Tibial artery (tissue), 4 donors: ENCODE measurements around the gene VWA5A.
A peak's percentile ranks its signal among the peaks of the same experiment; 100 is the strongest.

Experiments used
- DNase-seq, 2 donors: peaks; one replicate each; pipeline ENCODE4 v3.0.0-alpha.2; 2019
- H3K27ac ChIP-seq, 2 donors: fragments of 200-600 bp; sonication (generic) in 1 of 2; 1 replicate in 1 of 2; 2 replicates in 1 of 2; pipeline ENCODE4 v1.5.1; 2018 to 2019; ENCODE audit warnings: mild to moderate bottlenecking in 1 of 2
- H3K27me3 ChIP-seq, 2 donors: fragments of 200-600 bp; sonication (generic) in 1 of 2; one replicate each; pipeline versions ENCODE4 v1.5.1 to v1.6.0; 2016 to 2019
- H3K36me3 ChIP-seq, 3 donors: fragments of 200-600 bp; sonication (generic) in 2 of 3; one replicate each; pipeline ENCODE4 v1.5.1; 2016 to 2019; ENCODE audit warnings: mild to moderate bottlenecking in 2 of 3
- H3K4me1 ChIP-seq, 4 donors: fragments of 200-600 bp; sonication (generic) in 2 of 4; 1 replicate in 3 of 4; 2 replicates in 1 of 4; pipeline ENCODE4 v1.5.1; 2016 to 2019
- H3K4me3 ChIP-seq, 2 donors: fragments of 200-600 bp; sonication (generic) in 1 of 2; 1 replicate in 1 of 2; 2 replicates in 1 of 2; pipeline ENCODE4 v1.5.1; 2018 to 2019; ENCODE audit warnings: mild to moderate bottlenecking in 2 of 2
- H3K9me3 ChIP-seq, 3 donors: fragments of 200-600 bp; sonication (generic) in 1 of 3; one replicate each; pipeline ENCODE4 v1.5.1; 2016 to 2019
- intact Hi-C: fragments of 100-400 bp; cut with DNase I; formaldehyde crosslinking; loops from one replicate; pipeline ENCODE4 v1.15.0; 2023; ENCODE audit warnings: low total_unique reads
- TF ChIP-seq, protein P1 (sequence below), 2 experiments: fragments of 200-600 bp in 1 of 2; fragments of 450-650 bp in 1 of 2; IDR thresholded peaks; one replicate each; pipeline ENCODE4 v1.5.1; 2017 to 2019; ENCODE audit warnings: antibody characterized with exemption in 2 of 2, mild to moderate bottlenecking in 1 of 2, moderate library complexity in 1 of 2

Gene VWA5A, protein sequence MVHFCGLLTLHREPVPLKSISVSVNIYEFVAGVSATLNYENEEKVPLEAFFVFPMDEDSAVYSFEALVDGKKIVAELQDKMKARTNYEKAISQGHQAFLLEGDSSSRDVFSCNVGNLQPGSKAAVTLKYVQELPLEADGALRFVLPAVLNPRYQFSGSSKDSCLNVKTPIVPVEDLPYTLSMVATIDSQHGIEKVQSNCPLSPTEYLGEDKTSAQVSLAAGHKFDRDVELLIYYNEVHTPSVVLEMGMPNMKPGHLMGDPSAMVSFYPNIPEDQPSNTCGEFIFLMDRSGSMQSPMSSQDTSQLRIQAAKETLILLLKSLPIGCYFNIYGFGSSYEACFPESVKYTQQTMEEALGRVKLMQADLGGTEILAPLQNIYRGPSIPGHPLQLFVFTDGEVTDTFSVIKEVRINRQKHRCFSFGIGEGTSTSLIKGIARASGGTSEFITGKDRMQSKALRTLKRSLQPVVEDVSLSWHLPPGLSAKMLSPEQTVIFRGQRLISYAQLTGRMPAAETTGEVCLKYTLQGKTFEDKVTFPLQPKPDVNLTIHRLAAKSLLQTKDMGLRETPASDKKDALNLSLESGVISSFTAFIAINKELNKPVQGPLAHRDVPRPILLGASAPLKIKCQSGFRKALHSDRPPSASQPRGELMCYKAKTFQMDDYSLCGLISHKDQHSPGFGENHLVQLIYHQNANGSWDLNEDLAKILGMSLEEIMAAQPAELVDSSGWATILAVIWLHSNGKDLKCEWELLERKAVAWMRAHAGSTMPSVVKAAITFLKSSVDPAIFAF

DNA sequence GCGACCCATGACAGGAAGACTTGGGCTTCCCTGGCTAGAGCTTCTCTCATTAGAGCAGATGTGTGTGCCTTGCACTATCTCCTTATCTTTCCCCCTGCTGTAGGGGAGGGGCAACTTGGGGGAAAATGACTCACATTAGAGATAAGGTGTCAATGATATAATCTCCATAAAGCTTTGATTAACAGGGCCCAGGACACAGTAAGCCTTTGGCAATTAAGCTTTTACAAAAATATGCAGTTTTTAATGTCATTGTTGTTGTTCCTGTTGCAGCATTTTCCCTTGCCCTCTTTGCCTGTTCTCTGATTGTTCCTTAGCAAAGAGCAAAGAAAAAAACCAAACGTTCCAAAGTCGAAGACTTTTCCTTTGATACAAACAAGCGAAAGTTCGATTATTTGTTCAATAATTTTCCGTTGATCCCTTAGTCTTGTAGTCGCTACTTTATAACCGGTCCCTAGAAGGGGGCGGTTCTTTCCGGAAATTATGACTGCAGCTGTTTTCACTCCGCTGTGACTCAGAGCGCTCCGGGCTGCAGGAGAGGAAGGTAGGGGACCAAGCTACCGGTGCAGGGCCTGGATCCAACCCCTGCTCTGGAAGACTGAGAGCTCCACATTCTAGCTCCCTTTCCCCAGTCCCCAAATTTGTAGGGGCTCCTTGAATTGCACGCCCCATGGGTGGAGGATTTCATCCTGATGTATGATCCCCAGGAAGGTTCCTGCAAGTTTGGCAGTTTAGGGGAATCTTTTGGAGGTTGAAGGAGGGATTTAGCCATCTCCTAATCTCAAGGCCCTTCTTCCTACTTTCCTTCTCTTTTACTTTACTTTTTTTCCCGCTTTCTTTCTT, at the start of gene VWA5A:
TSS of gene VWA5A (plus strand) at position 509 of the 840 bp plus-strand sequence. CDS start 2,062 bp downstream, outside the sequence.
- intact Hi-C loops, result no loop called here
- peak; percentile 82 to 86 for DNase-seq
- H3K4me1 ChIP-seq, result peaks cover 0 to 24% (median 15%) of the 10 kb centered on the region in 4 donors

DNA sequence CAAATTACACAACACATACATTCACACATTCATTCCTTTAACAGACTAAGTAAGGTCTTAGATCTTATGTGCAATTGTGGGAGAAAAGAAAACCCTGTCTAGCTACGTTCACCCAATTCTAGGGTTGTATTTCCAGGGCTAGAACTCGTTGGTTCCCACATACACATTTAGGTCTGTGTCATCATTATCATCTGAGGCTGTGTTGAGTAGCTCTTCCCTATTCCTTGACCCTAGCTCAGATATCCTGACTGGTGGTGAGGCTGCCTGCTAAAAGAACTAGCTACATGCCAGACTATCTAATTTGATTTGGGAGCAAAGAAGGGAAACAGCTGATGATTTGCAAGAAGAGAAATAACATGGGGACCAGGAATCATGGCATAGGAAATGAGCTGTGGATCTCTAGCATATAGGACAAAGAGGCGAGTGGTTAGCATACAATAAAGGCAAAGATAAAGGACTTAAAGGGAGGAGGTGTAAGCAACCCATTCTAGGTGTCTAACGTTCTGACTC, 46.6 kb upstream of the VWA5A start:
- DNase-seq, result no peak
- Histone ChIP-seq H3K27me3 (peaks cover 0 to 15% of the 10 kb centered on the region in 2 donors), H3K4me3 (no peak overlapping the region), H3K4me1 (peaks cover 0 to 12% (median 2%) of the 10 kb centered on the region in 4 donors), H3K27ac (no peak overlapping the region), H3K36me3 (no peaks in the 10 kb centered on the region), H3K9me3 (no peaks in the 10 kb centered on the region)
- intact Hi-C loops, result no loop called here
- TF ChIP-seq, protein P1, sequence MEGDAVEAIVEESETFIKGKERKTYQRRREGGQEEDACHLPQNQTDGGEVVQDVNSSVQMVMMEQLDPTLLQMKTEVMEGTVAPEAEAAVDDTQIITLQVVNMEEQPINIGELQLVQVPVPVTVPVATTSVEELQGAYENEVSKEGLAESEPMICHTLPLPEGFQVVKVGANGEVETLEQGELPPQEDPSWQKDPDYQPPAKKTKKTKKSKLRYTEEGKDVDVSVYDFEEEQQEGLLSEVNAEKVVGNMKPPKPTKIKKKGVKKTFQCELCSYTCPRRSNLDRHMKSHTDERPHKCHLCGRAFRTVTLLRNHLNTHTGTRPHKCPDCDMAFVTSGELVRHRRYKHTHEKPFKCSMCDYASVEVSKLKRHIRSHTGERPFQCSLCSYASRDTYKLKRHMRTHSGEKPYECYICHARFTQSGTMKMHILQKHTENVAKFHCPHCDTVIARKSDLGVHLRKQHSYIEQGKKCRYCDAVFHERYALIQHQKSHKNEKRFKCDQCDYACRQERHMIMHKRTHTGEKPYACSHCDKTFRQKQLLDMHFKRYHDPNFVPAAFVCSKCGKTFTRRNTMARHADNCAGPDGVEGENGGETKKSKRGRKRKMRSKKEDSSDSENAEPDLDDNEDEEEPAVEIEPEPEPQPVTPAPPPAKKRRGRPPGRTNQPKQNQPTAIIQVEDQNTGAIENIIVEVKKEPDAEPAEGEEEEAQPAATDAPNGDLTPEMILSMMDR (IDR thresholded peaks at IDR 0.05), result no peak

More for the DNA sequence above, at the start of gene VWA5A:
- TF ChIP-seq, protein P1 (IDR thresholded peaks at IDR 0.05), result no peak
- Histone ChIP-seq H3K4me3 (peak within 1 kb of the TSS; percentile 59 to 67), H3K27ac (peak within 1 kb of the TSS; percentile 64 to 67), H3K27me3 (no peaks in the 10 kb centered on the region), H3K36me3 (peaks cover 22 to 29% (median 28%) of the 10 kb centered on the region in 3 donors), H3K9me3 (no peaks in the 10 kb centered on the region)

DNA sequence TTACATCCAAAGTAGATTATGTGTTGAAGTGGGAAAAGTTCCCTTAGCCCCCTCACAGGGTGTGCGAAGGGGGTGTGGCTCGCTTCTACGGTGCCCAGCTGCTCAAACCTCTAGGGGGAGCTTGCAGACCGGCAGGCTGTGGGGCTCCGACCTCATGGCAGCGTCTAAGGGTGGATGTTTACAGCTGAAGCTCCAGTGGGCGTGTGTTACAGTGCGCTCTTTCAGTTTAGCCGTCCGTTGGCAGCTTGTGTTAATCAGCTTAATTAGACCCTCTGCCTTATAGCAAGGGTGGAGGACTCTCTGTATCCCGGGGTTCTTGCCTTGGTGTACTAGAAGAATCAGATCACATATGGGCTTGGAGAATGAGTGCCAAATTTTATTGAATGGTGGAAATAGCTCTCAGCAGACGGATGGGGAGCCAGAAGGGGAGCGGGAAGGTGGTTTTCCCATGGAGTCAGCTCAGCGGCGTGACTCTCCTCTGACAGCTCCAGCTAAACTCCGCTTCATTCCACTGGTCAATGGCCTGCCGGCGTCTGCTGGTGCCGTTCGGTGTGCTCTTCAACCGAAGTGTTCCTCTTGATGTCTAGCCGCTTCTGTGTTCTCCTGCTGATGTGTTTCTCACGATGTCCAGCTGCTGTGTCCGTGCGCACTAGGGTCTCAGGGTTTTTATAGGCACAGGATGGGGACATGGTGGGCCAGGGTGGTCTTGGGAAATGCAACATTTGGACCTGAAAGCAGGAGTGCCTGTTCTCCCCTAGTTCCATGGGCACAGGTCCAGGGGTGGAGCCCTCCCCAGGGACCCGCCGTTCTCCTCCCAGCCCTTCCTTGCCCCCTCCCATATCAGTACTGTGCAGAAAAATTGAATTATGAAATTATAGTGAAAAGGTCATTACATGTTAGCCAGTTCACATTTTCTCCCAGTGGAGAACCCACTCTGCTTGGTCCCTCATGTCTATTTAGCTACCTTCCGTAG, 45.5 kb upstream of the VWA5A start:
- Histone ChIP-seq H3K36me3 (no peaks in the 10 kb centered on the region), H3K9me3 (no peaks in the 10 kb centered on the region), H3K4me3 (no peak overlapping the region), H3K27me3 (peaks cover 0 to 15% of the 10 kb centered on the region in 2 donors), H3K27ac (no peak overlapping the region), H3K4me1 (peaks cover 0 to 12% (median 2%) of the 10 kb centered on the region in 4 donors)
- intact Hi-C loops, result loop anchor here (10.0 kb wide), 1 partner anchor 515 kb away; no protein-coding TSS in a partner anchor
- TF ChIP-seq, protein P1 (IDR thresholded peaks at IDR 0.05), result peak in 1 of 2 experiments; percentile 7
- DNase-seq, result no peak

DNA sequence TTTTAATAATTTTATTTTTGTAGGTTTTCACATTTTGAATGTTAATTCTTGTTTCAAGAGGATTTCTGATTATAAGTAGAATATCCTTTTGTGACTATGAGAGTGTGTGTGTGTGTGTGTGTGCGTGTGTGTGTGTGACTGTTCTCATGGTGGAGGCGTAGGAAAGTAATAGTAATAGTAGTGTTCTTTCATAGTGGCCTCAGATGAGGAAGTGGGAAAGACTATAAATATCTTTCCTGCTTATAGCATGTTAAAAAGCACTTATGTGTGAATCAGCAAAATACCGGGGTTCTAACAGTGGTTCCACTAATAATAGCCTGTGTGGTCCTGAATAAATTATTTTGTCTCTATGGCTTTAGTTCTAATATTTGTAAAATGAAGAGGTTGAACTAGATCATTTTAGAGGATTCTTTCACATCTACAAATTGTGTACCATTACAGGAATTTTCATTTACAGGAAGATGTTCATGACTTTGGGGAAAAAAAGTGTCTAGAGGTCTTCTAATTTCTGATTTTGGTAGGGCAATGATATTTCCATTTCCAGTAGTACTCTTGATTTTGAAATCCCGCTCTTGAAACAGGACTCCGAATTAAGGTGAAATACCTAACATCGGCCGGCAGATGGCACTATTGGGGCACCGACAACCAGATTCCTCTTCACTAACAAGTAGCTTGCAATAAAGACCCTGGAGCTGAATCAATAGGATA, 44.2 kb upstream of the VWA5A start:
- peaks cover 0 to 17% (median 5%) of the 10 kb centered on the region in 4 donors for H3K4me1 ChIP-seq
- peaks cover 0 to 23% of the 10 kb centered on the region in 2 donors for H3K27me3 ChIP-seq
- intact Hi-C loops, result loop anchor here (10.0 kb wide), 1 partner anchor 514 kb away; no protein-coding TSS in a partner anchor
- peak; percentile 50 to 80 for DNase-seq
- TF ChIP-seq, protein P1 (IDR thresholded peaks at IDR 0.05), result peak; percentile 70 to 74
- no peaks in the 10 kb centered on the region for H3K9me3 ChIP-seq
- no peak overlapping the region for H3K4me3 ChIP-seq
- no peak overlapping the region for H3K27ac ChIP-seq
- no peaks in the 10 kb centered on the region for H3K36me3 ChIP-seq
